Hematopoietic multipotent progenitor cell (in vitro differentiated cells): Measurements from ENCODE around the gene PEAK1. TPM values are rescaled to one million over a fixed set of nuclear protein-coding genes. Genes with fewer than 3 reads are reported as not detected.
"Not testable (repeated sequence)": the region's sequence is repeated elsewhere in the genome, so short reads cannot be mapped to it uniquely, and the experiment has no call there.

Experiments
- DNase-seq, 3 donors: peaks; one replicate each; pipeline ENCODE4 v3.0.0-alpha.2; 2011 to 2015; ENCODE audit warnings: low read depth in 2 of 3, low spot score in 2 of 3
- total RNA-seq: library from RNA; depleted of rRNA; stranded (reverse); fragments of >200 nt; gene quantifications from one replicate; pipeline ENCODE4 v1.2.3, GENCODE V29; 2012

PEAK1 gene
- total RNA-seq, 1 donor, result 13.7 TPM

GRCh38 chr15:77312523-77312922, 107.4 kb downstream of the PEAK1 start:
- no peak for DNase-seq

GRCh38 chr15:77311618-77312398, 108.1 kb downstream of the PEAK1 start:
- DNase-seq, result no peak

- no peak for DNase-seq
These were observed 108.9 kb downstream of the PEAK1 start for GRCh38 chr15:77311020-77311419.

GRCh38 chr15:77309392-77309791, 110.5 kb downstream of the PEAK1 start:
- no peak for DNase-seq

GRCh38 chr15:77305953-77306352, 114.0 kb downstream of the PEAK1 start:
- peak in 1 of 3 donors; percentile 21 for DNase-seq

- DNase-seq, result no peak
These were observed 123.0 kb downstream of the PEAK1 start for GRCh38 chr15:77296773-77297337.

- no peak for DNase-seq
These were observed 124.5 kb downstream of the PEAK1 start for GRCh38 chr15:77295446-77295845.

GRCh38 chr15:77292969-77293558, 126.8 kb downstream of the PEAK1 start:
- no peak for DNase-seq

GRCh38 chr15:77291107-77291506, 128.8 kb downstream of the PEAK1 start:
- no peak for DNase-seq

- no peak for DNase-seq
These were observed 132.5 kb downstream of the PEAK1 start for GRCh38 chr15:77287385-77287784.

GRCh38 chr15:77285057-77285997, 134.6 kb downstream of the PEAK1 start:
- DNase-seq, result no peak

GRCh38 chr15:77282333-77282732, 137.6 kb downstream of the PEAK1 start:
- DNase-seq, result no peak

GRCh38 chr15:77276943-77277342, 143.0 kb downstream of the PEAK1 start:
- DNase-seq, result no peak

- DNase-seq, result no peak
These were observed 143.8 kb downstream of the PEAK1 start for GRCh38 chr15:77276096-77276495.

GRCh38 chr15:77273136-77273535, 146.8 kb downstream of the PEAK1 start:
- not testable (repeated sequence) for DNase-seq

GRCh38 chr15:77266708-77267386, 153.1 kb downstream of the PEAK1 start:
- DNase-seq, result no peak

GRCh38 chr15:77255385-77255784, 164.5 kb downstream of the PEAK1 start:
- DNase-seq, result no peak

- no peak for DNase-seq
These were observed 168.2 kb downstream of the PEAK1 start for GRCh38 chr15:77251662-77252061.

GRCh38 chr15:77247116-77247515, 172.8 kb downstream of the PEAK1 start:
- no peak for DNase-seq

GRCh38 chr15:77243716-77244401, 176.0 kb downstream of the PEAK1 start:
- DNase-seq, result no peak
